Testis (tissue), 3 donors: ENCODE measurements around the gene URB2. TPM values are rescaled to one million over a fixed set of nuclear protein-coding genes. Genes with fewer than 3 reads are reported as not detected.
"Not testable (repeated sequence)": the region's sequence is repeated elsewhere in the genome, so short reads cannot be mapped to it uniquely, and the experiment has no call there.

Experiments used
- DNase-seq: peaks from one replicate; pipeline ENCODE4 v3.0.0-alpha.2; 2019
- H3K27ac ChIP-seq, 2 donors: fragments of 200-600 bp; sonication (generic); one replicate each; pipeline ENCODE4 v1.5.1; 2019
- H3K27me3 ChIP-seq: fragments of 200-600 bp; sonication (generic); one replicate; pipeline ENCODE4 v1.5.1; 2019
- H3K36me3 ChIP-seq: fragments of 200-600 bp; sonication (generic); one replicate; pipeline ENCODE4 v1.5.1; 2017; ENCODE audit warnings: low read depth; ENCODE audit errors: missing control alignments
- H3K4me1 ChIP-seq: fragments of 200-600 bp; sonication (generic); one replicate; pipeline ENCODE4 v1.5.1; 2019
- H3K4me3 ChIP-seq, 2 donors: fragments of 200-600 bp; sonication (generic); one replicate each; pipeline ENCODE4 v1.5.1; 2017 to 2019
- H3K9me3 ChIP-seq: fragments of 200-600 bp; sonication (generic); one replicate; pipeline ENCODE4 v1.5.1; 2017
- POLR2A ChIP-seq: fragments of 450-650 bp; IDR thresholded peaks from one replicate; pipeline ENCODE4 v1.6.1; 2017; ENCODE audit warnings: antibody characterized with exemption, mild to moderate bottlenecking, moderate library complexity
- WGBS, 2 donors: methylation state at CpG; one replicate each; pipeline ENCODE4 v1.1.5; 2018; 5-methylcytosine and 5-hydroxymethylcytosine counted together
- intact Hi-C: fragments of 100-400 bp; cut with DNase I; formaldehyde crosslinking; loops from one replicate; pipeline ENCODE4 v1.15.1; 2023; ENCODE audit warnings: low total_unique reads
- polyA plus RNA-seq: library from polyadenylated mRNA; stranded (reverse); fragments of 350-450 nt; fragmentation: Illumina TruSeq; extraction: RNeasy Lipid Tissue Mini Kit (QIAGEN cat#74804); gene quantifications from one replicate; pipeline ENCODE4 v1.2.3, GENCODE V29; 2014; ENCODE audit warnings: low read depth, low replicate concordance; ENCODE audit not compliant: insufficient read depth
- total RNA-seq, 2 donors: library from RNA; depleted of rRNA; stranded (reverse); fragments of >200 nt; gene quantifications; one replicate each; pipeline ENCODE4 v1.2.3, GENCODE V29; 2016
- TF ChIP-seq, protein P1 (sequence below), 3 experiments: fragments of 450-650 bp in 2 of 3; fragments of 200-600 bp in 1 of 3; sonication (generic) in 1 of 3; IDR thresholded peaks; one replicate each; pipeline ENCODE4 v1.5.1; 2016 to 2019; ENCODE audit warnings: antibody characterized with exemption in 3 of 3, mild to moderate bottlenecking in 2 of 3, moderate library complexity in 1 of 3

URB2 gene
- total and polyA plus RNA-seq, 3 donors from 2014 or later = 15.9 to 18.8 (median 18.7) TPM

- 95% methylated on average over 23 to 34 of the region's 34 CpGs for WGBS, 2 donors
- H3K27me3 ChIP-seq = no peaks in the 10 kb centered on the region
- H3K4me1 ChIP-seq = no peaks in the 10 kb centered on the region
- no peak for TF ChIP-seq POLR2A
- TF ChIP-seq, protein P1, sequence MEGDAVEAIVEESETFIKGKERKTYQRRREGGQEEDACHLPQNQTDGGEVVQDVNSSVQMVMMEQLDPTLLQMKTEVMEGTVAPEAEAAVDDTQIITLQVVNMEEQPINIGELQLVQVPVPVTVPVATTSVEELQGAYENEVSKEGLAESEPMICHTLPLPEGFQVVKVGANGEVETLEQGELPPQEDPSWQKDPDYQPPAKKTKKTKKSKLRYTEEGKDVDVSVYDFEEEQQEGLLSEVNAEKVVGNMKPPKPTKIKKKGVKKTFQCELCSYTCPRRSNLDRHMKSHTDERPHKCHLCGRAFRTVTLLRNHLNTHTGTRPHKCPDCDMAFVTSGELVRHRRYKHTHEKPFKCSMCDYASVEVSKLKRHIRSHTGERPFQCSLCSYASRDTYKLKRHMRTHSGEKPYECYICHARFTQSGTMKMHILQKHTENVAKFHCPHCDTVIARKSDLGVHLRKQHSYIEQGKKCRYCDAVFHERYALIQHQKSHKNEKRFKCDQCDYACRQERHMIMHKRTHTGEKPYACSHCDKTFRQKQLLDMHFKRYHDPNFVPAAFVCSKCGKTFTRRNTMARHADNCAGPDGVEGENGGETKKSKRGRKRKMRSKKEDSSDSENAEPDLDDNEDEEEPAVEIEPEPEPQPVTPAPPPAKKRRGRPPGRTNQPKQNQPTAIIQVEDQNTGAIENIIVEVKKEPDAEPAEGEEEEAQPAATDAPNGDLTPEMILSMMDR (IDR thresholded peaks at IDR 0.05) = no peak
- no peaks in the 10 kb centered on the region for H3K9me3 ChIP-seq
- intact Hi-C loops = no loop called here
- H3K27ac ChIP-seq = no peak overlapping the region
- no peak for DNase-seq
- no peak overlapping the region for H3K4me3 ChIP-seq
- no peaks in the 10 kb centered on the region for H3K36me3 ChIP-seq
Observed at GRCh38 chr1:229594227-229595008, 31.6 kb upstream of the URB2 start.

GRCh38 chr1:229595876-229596275, 30.2 kb upstream of the URB2 start:
- H3K36me3 ChIP-seq, H3K9me3 ChIP-seq, H3K4me3 ChIP-seq, H3K4me1 ChIP-seq, DNase-seq, intact Hi-C loops, H3K27ac ChIP-seq, H3K27me3 ChIP-seq: not testable (repeated sequence)
- WGBS, 2 donors = 98 to 100% methylated on average over 7 of the region's 7 CpGs

- no peaks in the 10 kb centered on the region for H3K4me1 ChIP-seq
- no peak for DNase-seq
- peak overlapping the region in 1 of 2 donors; percentile 59 for H3K27ac ChIP-seq
- intact Hi-C loops = no loop called here
- WGBS, 2 donors = 58 to 64% methylated on average over 7 of the region's 7 CpGs
- TF ChIP-seq, protein P1 (IDR thresholded peaks at IDR 0.05) = no peak
- no peaks in the 10 kb centered on the region for H3K27me3 ChIP-seq
- no peaks in the 10 kb centered on the region for H3K9me3 ChIP-seq
- no peak overlapping the region for H3K4me3 ChIP-seq
- H3K36me3 ChIP-seq = no peaks in the 10 kb centered on the region
Observed at GRCh38 chr1:229596925-229597699, 28.9 kb upstream of the URB2 start.

DNA sequence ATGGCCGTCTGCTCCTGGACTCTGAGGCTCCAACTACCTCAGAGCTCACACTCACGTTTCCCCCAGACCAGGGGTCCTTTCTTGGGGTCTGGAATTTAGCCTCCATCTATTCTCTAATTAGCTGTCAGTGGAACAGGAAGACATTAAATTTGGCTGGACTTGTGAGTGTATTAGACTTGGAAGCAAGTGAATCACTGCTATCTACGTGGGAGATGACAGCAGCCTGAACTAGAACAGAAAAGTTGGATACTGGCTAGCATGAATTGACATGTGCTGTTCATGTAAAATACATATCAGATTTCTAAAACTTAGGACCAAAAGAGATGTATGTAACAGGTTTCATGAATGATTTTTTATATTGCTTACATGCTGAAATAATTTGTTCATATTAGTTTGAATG, 28.2 kb upstream of the URB2 start:
- Histone ChIP-seq H3K27me3 (no peaks in the 10 kb centered on the region), H3K4me3 (no peak overlapping the region), H3K27ac (no peak overlapping the region), H3K9me3 (no peaks in the 10 kb centered on the region), H3K4me1 (no peaks in the 10 kb centered on the region), H3K36me3 (no peaks in the 10 kb centered on the region)
- 61 to 69% methylated on average over 3 of the region's 3 CpGs for WGBS, 2 donors
- DNase-seq = no peak
- TF ChIP-seq, protein P1 (IDR thresholded peaks at IDR 0.05) = no peak
- TF ChIP-seq POLR2A = no peak
- intact Hi-C loops = no loop called here

GRCh38 chr1:229599218-229599954, 26.7 kb upstream of the URB2 start:
- TF ChIP-seq, protein P1 (IDR thresholded peaks at IDR 0.05) = no peak
- no peak for TF ChIP-seq POLR2A
- 89% methylated on average over 3 of the region's 3 CpGs for WGBS, 2 donors
- intact Hi-C loops = no loop called here
- H3K4me3 ChIP-seq = no peak overlapping the region
- H3K27me3 ChIP-seq = no peaks in the 10 kb centered on the region
- H3K27ac ChIP-seq = no peak overlapping the region
- H3K36me3 ChIP-seq = no peaks in the 10 kb centered on the region
- no peaks in the 10 kb centered on the region for H3K4me1 ChIP-seq
- no peaks in the 10 kb centered on the region for H3K9me3 ChIP-seq
- no peak for DNase-seq
